HG03066 (cell line): ENCODE results near the gene MXI1.
"Not testable (repeated sequence)": the region's sequence is repeated elsewhere in the genome, so short reads cannot be mapped to it uniquely, and the experiment has no call there.

Experiments
- ATAC-seq: cut with Tn5 transposase; IDR thresholded peaks from one replicate; pipeline ENCODE4 v1.9.1; 2021; ENCODE audit warnings: low read depth; ENCODE audit not compliant: unreplicated experiment

MXI1 gene

DNA sequence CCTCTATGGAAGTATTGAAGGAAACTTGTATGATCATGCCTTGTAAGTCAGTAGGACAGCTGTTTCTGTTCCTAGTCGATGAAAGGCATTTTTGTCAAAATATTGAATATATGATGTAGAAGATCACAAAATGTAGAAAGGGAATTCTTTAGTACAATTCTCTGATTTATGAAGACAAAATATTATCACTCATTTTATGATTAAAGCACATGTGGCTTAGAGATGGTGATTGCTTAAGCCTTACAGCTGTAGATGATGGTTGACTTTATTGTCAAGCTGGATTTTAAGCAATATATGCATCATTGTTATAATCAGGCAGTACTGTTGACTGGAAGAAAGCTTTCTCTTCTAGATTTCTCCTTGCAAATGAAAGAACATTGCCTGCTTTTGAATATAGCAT, 26.4 kb downstream of the MXI1 start:
- no peak for ATAC-seq

DNA sequence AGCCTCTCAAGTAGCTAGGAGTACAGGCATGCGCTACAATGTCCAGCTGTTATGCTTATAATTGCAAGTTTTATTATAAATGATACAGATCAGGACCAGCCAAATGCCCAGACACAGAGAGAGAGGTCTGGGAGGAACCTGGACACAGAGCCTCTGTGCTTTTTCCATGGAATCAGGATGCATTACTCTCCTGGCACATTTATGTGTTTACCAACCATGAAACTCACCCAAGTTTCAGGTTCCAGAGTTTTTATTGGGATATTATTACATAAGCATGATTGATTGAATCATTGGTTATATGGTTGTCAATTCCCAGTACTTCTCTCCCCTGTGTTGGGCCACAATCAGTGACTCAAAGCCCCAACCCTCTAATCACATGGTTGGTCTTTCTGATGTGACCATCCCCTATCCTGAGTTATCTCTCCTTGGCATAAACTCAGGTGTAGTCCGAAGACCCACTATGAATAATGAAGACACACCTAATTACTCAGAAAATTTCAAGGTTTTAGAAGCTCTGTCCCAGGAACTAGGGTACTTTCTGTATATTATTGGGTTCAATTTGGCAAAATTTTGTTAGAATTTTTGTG, 30.6 kb downstream of the MXI1 start:
- ATAC-seq, result no peak

DNA sequence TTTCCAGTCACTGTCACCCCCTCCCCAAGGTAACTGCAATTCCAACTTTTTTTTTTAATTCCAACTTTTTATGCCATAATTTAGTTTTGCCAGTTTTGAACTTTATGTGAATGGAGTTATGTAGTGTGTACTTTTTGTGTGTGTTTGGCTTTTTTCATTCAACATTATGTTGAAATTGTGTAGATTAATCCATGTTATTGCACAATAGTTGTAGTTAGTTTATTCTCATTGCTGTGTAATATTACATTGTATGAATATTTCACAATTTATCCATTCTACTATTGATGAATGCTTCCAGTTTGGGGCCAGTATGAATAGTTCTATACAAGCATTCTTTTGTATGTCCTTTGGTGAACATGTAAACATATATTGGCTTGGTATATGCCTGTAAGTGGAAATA, 32.5 kb downstream of the MXI1 start:
- ATAC-seq, result no peak

DNA sequence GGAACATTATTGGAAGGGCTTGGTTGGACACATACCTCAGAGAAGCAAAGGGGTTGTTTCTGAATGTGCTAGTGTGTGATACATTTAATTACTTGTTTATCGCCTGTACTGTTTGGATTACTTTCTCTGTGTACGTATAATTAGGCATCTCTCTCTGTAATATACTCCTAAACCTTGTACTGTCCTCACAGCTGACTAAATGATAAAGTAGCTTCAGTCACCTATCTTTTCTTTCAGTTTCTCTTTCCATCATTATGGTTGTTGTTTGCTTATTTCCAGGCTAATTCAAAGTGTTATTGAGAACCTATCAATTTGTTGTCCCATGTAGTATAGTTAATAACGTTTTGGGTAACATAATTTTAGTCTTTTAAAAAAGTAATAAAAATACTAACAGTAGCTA, 34.0 kb downstream of the MXI1 start:
- ATAC-seq, result no peak

DNA sequence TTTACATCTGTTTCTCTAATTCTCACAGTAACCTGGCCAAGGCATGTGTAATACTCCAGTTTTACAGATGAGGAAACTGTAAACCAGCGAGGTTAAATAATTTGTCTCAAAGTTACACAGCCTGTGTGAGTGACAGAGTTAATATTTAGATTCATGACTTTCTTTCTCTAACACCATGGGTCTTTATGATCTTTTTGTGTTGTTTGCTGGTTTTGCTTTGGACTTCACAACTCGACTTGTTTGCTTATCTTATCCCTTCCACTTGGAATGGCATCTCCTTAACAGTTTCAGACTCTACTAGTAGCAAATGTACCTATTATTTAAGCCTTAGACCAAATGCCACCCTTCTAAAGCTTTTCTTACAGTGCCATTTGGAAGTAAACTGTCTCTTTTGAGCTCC, 34.4 kb downstream of the MXI1 start:
- ATAC-seq, result no peak

DNA sequence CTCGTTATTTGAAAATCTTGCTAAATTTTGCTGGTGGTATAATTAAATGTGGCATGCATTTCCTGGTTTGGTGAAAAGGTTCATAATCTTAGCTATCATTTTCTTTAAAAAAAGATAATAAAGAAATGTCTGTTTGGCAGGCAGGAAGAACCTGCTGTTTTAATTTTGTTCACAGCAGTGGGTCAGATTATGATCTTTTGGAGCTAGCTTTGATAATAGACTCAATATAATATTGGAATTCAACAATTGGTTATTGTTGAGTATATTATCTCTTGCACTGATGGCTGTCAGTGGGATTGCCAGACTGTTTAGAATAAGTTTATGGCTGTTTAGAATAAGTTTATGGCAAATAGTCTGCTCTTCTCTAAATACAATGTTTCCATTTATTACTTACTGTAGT, 35.1 kb downstream of the MXI1 start:
- no peak for ATAC-seq

DNA sequence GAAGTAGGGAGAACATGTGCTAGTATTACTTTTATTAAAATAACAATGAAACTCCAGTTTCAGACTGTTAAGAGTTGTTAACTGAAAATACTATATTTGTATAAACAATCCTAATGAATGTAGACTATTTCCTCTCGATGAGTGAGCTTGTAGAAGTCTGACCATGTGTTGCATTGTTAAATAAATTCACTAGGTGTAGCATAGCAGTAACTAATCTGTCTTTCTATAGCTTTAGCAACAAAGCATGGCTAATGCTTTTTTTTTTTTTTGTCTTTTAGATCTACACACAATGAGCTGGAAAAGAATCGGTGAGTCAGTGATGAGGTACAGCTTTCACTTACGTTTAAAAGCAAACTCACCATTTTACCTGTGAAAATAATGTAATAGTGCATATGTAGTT, 37.1 kb downstream of the MXI1 start:
- no peak for ATAC-seq

DNA sequence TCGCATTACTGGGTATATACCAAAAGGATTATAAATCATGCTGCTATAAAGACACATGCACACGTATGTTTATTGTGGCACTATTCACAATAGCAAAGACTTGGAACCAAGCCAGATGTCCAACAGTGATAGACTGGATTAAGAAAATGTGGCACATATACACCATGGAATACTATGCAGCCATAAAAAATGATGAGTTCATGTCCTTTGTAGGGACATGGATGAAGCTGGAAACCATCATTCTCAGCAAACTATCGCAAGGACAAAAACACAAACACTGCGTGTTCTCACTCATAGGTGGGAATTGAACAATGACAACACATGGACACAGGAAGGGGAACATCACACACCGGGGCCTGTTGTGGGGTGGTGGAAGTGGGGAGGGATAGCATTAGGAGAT, 40.4 kb downstream of the MXI1 start:
- ATAC-seq, result not testable (repeated sequence)

DNA sequence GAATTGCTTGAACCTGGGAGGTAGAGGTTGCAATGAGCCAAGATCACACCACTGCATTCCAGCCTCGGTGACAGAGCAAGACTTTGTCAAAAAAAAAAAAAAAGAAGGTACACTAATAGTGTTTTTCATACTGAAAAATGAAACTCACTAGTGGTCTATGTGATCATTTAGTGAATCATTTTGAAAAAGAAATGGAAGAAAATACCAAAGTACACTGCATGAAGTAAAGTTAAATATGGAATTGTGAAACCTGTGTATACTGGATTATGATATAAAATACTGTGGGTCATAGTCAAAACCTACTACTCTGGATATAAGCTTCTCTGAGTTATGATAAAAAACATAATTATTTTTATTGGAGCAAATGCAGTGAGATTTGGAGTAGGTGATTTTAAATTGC, 42.1 kb downstream of the MXI1 start:
- peak; percentile 59 for ATAC-seq

DNA sequence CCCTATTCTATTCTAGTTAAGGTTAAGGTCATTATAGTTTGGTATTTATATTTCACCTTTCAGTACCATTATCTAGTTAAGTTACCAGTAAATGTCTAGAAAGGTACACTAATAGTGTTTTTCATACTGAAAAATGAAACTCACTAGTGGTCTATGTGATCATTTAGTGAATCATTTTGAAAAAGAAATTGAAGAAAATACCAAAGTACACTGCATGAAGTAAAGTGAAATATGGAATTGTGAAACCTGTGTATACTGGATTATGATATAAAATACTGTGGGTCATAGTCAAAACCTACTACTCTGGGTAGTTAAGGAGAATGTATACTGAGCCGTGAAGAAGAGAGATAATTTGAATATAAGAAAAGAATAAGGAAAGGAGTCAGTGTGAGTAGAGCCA, 44.0 kb downstream of the MXI1 start:
- peak; percentile 82 for ATAC-seq

DNA sequence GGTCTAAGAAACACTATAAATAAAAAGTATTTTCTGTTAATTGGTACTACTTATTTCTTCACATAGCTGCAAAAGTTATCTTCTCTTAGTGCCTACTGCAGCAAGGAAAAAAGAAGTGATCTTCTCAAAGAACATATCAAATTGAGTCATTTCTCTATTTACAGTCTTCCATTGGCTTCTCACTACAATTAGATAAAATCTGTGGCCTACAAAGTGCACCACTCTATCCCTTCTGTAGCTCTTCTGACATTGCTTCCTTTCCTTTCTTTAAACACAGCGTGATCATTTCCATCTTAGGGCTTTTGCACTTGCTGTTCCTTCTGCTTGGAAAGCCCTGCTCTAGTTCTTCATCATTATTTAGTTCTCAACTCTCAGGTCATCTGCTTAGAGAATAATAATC, 44.7 kb downstream of the MXI1 start:
- ATAC-seq, result no peak

DNA sequence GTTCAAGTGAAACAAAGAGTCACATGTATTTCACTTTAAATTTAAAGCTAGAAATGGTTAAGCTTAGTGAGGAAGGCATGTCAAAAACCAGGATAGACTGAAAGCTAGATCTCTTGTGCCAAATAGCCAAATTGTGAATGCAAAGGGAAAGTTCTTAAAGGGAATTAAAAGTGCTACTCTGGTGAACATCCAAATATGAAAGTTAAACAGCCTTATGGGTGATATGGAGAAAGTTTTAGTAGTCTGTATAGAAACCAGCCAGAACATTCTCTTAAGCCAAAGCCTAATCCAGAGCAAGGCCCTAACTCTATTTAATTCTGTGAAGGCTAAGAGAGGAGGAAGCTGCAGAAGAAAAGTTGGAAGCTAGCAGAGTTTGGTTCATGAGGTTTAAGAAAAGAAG, 47.1 kb downstream of the MXI1 start:
- ATAC-seq, result no peak

DNA sequence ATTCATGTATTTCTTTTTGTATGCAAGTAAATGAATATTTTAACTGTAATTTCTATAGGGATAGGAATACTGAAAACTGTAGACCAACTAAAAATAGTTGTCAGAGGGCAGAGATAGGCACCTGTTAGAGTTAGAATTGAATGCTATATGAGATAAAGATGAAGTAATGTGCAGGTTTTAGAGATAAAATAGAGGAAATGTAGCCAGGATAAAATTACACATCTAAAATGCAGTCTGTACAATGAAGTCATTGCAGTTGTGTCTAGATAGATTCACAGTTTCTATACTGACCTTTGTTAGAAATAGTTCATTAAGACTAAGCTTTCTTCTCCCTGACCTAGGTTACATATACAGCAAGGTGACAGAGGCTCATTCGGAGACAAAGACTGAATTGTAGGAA, 51.1 kb downstream of the MXI1 start:
- ATAC-seq, result no peak

DNA sequence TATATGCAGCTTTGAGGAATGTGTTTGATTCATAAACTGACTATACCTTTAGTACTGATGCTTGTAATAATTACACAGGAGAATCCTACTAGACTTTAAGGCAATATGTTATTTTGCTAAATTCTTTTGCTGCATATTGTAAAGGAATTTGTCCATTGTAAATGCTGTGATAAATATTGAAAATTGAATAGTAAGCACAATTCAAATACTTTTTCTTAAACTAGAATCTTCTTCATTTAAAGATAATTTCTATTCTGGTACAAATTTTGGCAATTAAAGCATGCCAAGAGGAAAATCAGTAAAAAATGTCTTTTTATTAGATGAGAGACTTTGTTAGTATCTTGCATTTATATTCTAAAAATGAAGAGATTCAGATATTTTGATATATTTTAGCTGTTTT, 51.9 kb downstream of the MXI1 start:
- no peak for ATAC-seq

DNA sequence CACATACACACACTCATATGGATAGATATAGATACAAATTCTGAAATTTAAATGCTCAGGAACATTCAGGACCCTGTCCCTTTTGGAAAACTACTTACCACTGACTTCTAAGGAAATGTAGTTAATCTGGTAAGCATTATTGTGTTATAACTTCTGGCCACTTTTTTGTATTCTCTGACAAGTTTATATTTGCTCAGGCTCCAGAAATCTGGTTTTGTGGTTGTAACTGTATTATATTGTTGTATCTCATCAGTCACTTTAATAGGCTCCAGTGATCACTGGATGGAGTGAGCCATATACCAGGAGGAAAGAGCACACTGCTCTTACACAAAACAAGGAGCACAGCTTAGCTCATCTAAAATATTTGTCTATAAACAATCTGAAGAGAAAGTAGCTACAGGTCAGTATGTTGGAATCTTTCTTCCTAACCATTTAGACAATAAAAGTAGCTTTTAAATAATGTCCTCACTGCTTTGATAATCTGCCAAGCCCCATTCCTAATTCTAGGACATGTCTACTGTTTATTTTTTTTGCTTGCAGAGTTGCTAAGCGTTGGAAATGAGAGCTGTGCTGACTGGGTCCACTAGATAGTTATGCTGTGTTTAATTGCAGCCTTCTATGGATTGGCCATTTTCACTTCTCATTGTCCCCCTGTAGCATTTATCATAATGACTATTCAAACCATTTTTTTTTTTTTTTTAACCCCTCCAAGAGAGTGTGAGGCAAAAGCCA, 53.5 kb downstream of the MXI1 start:
- no peak for ATAC-seq

DNA sequence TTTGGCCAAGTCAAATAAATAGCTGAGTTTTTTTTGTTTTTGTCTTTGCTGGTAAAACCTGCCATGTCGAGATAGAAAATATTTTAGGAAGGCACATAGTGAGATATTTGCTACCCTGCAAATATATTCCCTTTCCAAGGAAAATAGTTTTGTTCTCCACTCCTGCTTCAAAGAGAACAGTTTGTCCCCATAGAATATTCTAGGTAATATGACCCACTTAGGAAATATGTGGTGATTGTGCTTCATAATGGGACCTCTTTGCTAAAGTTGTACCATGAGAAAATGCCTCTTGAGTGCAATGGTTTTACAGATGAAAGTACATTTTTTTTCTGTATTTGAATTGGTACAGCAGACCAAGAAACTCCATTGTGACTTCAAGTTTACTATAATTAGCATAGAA, 55.8 kb downstream of the MXI1 start:
- no peak for ATAC-seq

DNA sequence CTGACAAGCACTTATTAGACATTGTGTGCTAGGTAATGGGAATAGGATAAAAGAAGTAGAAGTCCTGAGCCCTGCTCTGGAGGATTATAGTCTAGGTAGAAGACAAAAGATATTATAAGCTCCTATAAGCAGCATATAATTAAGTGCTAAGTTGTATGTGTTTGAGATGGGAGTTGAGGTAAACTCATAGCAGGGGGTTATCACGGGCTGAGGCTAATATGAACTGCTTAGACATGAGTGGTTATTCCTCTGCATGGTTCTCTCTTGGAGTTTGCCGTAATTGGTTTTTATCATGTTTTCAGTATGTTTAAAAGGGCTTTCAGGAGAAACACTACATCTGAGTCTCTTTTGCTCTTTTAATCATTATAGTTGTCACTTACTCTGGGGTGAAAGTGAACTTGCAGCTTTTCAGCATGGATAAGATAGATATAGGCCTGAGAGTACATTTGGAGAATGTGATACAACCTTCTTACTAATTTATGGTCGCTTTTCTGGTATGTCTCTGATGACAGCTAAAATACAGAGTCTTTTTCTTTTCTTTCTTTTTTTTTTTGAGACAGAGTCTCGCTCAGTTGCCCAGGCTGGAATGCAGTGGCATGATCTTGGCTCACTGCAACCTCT, 58.3 kb downstream of the MXI1 start:
- ATAC-seq, result no peak

DNA sequence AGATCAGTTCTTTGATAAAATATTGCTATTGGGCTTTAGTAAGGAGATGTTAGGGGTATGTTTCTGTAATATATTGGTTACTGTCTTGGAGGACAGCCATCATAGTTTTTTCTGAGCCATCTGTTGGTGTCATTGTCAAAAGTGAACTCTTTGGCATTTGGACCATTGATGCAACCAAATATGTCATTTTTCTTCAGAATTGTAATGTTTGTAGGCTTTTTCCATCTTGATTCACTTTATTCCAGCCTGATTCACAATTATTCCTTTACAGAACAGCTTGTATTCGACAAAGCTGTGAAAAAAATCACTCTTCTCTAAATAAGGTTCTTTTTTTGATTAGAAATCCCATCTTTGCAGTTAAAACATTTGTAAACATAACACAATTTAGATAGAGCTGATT, 59.9 kb downstream of the MXI1 start:
- ATAC-seq, result no peak

DNA sequence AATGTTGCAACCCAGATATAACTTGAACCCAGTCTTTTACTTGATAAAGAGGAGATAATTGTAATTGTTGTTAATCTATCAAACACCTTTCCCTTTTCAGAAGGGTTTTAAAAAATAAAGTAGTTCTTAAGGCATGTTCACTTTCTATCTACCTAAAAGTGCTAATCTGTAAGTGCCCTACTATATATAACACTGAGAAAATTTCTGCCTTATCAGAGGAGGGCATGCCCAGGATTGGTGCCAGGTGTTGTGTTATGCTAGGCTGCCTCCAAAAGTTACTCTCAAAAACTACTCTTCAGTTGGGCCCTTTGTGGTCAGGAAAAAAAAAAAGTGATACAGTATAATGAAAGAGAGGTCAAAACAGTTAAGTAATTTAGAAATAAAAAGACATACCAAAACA, 61.0 kb downstream of the MXI1 start:
- ATAC-seq, result no peak

DNA sequence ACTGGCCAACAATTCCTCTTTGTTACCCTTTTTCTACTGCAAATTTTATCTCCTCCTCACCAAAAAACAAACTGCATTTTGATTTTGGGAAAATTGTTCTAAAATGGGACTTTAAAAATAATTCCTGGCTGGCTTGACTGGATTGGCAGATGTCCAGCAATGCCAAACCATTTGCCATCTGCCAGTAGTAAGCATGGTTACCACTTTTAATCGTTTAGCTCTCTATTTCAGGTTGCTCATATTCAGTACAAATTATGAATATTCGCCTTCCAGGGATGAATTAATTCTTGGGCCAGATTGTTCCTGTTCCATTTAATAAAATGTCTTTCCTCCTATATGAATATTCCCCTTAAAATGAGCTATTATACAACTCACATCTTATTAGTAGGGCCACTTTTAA, 61.6 kb downstream of the MXI1 start:
- no peak for ATAC-seq

DNA sequence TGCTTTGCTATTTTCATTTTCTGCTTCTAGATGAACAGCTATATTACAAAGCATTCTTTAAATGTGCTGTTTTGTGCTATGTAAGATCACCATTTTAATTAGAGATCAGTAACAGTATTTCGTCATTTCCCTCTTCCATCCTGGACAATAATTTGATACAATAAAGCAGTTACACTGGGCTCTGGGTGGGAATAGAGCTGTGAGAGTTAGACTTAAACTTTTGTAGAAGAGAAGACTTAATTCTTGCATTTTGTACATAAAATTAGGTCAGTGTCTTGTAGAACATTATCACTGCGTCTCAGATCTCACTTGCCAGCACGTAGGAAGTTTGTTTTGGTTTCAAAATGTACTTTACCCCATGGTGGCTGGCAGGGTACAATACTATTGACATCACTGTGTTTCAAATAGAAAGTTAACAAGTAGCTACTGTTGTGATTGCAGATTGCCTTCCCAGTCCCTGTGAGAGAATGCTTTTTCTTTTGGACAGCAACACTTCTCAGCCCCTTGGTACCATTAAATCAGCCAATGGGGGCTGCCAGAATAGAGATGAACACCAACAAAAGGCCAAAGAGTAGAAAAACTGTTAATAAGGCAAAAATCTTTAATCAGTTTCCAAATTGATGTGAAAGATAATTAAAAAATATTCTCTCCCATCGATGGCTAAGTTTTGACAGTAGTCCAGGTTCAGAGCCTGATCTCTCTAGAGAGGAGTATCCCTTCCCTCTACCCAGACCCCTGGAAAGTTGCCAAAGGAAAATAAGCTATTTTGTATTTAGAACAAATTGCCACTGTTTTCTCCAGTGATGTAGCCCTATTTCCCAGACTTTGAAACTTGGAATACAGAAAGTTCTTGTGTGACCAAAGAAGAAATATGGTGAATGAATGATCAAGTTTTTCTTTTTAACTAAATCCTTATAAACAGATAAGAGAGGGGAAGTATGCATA, 62.2 kb downstream of the MXI1 start:
- no peak for ATAC-seq
